IPS-18a (cell line): Measurements from ENCODE around the gene ADI1.
A peak's percentile ranks its signal among the peaks of the same experiment; 100 is the strongest.
"Not testable (repeated sequence)": the region's sequence is repeated elsewhere in the genome, so short reads cannot be mapped to it uniquely, and the experiment has no call there.

ENCODE experiments used
- H3K27ac ChIP-seq: one replicate; pipeline ENCODE4 v1.5.1; 2013; ENCODE audit warnings: low read length
- H3K27me3 ChIP-seq: one replicate; pipeline ENCODE4 v1.6.1; 2013; ENCODE audit warnings: mild to moderate bottlenecking, low read length; ENCODE audit not compliant: control insufficient read depth, insufficient read depth
- H3K36me3 ChIP-seq: one replicate; pipeline ENCODE4 v1.6.1; 2013; ENCODE audit warnings: low read depth, low read length; ENCODE audit not compliant: control insufficient read depth
- H3K4me1 ChIP-seq: one replicate; pipeline ENCODE4 v1.6.1; 2013; ENCODE audit warnings: low read depth, low read length; ENCODE audit not compliant: control insufficient read depth
- H3K4me3 ChIP-seq: one replicate; pipeline ENCODE4 v1.5.1; 2013; ENCODE audit warnings: low read length
- H3K9ac ChIP-seq: one replicate; pipeline ENCODE4 v1.6.1; 2013; ENCODE audit warnings: mild to moderate bottlenecking, low read length, moderate library complexity
- H3K9me3 ChIP-seq: one replicate; pipeline ENCODE4 v1.6.1; 2013; ENCODE audit warnings: low read depth, low read length; ENCODE audit not compliant: control insufficient read depth

Gene ADI1

GRCh38 chr2:3526871-3527270, 7.5 kb upstream of the ADI1 start:
- no peak overlapping the region for H3K27ac ChIP-seq
- no peak overlapping the region for H3K9ac ChIP-seq
- H3K9me3 ChIP-seq = no peaks in the 10 kb centered on the region
- H3K4me1 ChIP-seq = no peaks in the 10 kb centered on the region
- H3K36me3 ChIP-seq = no peaks in the 10 kb centered on the region
- H3K27me3 ChIP-seq = no peaks in the 10 kb centered on the region
- no peak overlapping the region for H3K4me3 ChIP-seq

GRCh38 chr2:3523551-3524041, 4.3 kb upstream of the ADI1 start:
- no peaks in the 10 kb centered on the region for H3K36me3 ChIP-seq
- peaks cover 7% of the 10 kb centered on the region for H3K4me1 ChIP-seq
- H3K27ac ChIP-seq = no peak overlapping the region
- H3K9me3 ChIP-seq = no peaks in the 10 kb centered on the region
- H3K27me3 ChIP-seq = no peaks in the 10 kb centered on the region
- no peak overlapping the region for H3K9ac ChIP-seq
- no peak overlapping the region for H3K4me3 ChIP-seq

DNA sequence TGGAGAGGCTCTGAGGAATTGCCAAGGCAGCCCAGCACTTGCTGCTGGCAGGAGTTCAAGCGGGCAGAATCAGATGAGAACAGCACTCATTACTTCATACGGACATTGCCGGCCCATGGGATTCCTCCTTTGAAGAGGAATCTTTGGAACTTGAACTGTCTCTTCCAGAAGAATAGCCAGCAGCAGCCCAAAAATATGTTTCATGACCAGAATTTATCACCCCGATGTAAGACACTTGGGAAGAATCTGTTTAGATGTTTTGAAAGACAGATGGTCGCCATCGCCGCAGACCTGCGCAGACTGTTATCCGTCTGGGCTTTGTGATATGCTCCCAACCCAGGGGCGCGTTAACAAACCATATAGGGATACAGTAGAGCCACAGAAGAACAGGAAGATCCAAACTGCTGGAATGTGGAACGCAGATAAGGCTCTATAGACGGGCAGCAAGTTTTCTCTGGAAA, 3.7 kb upstream of the ADI1 start:
- H3K27me3 ChIP-seq = no peaks in the 10 kb centered on the region
- H3K27ac ChIP-seq = no peak overlapping the region
- H3K4me1 ChIP-seq = peaks cover 7% of the 10 kb centered on the region
- H3K4me3 ChIP-seq = no peak overlapping the region
- no peaks in the 10 kb centered on the region for H3K36me3 ChIP-seq
- no peaks in the 10 kb centered on the region for H3K9me3 ChIP-seq
- no peak overlapping the region for H3K9ac ChIP-seq

DNA sequence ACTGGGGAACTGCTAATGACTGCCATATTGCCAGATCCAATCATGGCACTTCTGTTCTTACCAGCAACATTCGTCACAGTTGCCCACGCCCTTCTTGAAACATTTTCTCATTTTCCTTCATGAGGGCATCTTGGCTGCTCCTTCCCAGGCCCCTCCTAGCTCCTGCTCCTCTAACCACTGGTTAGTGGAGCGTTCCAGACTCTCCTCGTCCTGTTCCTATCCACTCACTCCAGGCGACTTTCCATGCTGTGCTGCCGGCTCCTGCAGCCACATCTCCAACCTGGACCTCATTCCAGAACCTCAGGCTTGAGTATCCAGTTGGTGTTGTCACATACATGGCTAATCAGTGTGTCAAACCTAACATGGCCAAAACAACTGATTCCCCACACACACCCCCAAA, 1.3 kb upstream of the ADI1 start:
- H3K9ac ChIP-seq = no peak overlapping the region
- no peaks in the 10 kb centered on the region for H3K9me3 ChIP-seq
- peak overlapping the region; percentile 77 for H3K4me3 ChIP-seq
- peaks cover 7% of the 10 kb centered on the region for H3K4me1 ChIP-seq
- no peaks in the 10 kb centered on the region for H3K27me3 ChIP-seq
- peaks cover 4% of the 10 kb centered on the region for H3K36me3 ChIP-seq
- no peak overlapping the region for H3K27ac ChIP-seq

GRCh38 chr2:3518496-3519254, 656 bp downstream of the ADI1 start:
- Histone ChIP-seq H3K36me3 (peaks cover 4% of the 10 kb centered on the region), H3K9me3 (no peaks in the 10 kb centered on the region), H3K4me3 (peak overlapping the region; percentile 93), H3K4me1 (peaks cover 7% of the 10 kb centered on the region), H3K9ac (peak overlapping the region; percentile 82), H3K27me3 (no peaks in the 10 kb centered on the region), H3K27ac (peak overlapping the region; percentile 76)

DNA sequence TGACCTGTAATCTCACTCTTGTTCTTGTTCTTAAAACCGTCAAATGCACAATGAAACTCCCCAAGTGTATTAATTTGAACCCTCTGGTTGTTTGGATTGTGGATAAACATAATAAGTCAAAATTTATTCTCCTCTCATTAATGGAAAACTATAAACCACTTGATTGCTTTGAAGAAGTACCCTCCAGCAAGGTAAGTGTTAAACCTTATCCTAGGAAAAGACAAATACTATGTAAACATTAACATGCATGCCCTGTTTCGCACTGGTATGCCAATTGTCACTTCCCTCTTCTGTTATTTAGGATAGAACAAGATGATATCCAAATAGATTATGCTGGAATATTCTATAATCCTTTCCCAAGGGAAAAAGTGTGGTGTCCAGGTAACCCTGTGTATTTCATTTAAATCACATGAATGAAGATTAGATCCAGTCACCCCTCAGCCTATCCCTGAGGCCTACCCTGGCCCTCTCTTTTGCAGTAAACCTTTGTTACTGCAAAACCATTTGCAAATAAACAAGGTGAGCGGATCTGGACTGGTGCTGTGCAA, 1.3 kb downstream of the ADI1 start:
- peaks cover 10% of the 10 kb centered on the region for H3K36me3 ChIP-seq
- no peaks in the 10 kb centered on the region for H3K9me3 ChIP-seq
- H3K9ac ChIP-seq = peak overlapping the region; percentile 82
- peaks cover 7% of the 10 kb centered on the region for H3K4me1 ChIP-seq
- H3K27me3 ChIP-seq = no peaks in the 10 kb centered on the region
- peak overlapping the region; percentile 76 for H3K27ac ChIP-seq
- peak overlapping the region; percentile 93 for H3K4me3 ChIP-seq

DNA sequence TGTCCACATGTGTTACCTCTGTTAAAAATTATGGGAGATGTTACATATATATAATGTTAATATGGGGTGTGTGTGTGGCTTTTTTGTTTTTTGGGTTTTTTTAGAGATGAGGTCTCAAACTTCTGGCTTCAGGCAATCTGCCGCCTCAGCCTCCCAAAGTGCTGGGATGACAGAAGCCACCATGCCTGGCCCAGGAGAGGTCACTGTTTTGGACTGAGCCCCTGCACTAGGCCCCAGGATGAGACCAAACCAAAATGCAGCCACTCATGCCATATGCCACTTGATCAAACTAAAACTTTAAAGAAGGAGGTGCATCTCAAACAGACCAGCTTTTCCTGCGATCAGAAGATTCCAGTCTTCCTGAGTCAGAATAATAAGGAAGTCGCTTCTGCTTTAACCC, 2.5 kb downstream of the ADI1 start:
- H3K36me3 ChIP-seq = peaks cover 14% of the 10 kb centered on the region
- no peak overlapping the region for H3K4me3 ChIP-seq
- no peak overlapping the region for H3K27ac ChIP-seq
- H3K27me3 ChIP-seq = no peaks in the 10 kb centered on the region
- no peak overlapping the region for H3K9ac ChIP-seq
- H3K9me3 ChIP-seq = no peaks in the 10 kb centered on the region
- peaks cover 7% of the 10 kb centered on the region for H3K4me1 ChIP-seq

- H3K9me3 ChIP-seq, H3K4me3 ChIP-seq, H3K4me1 ChIP-seq, H3K9ac ChIP-seq, H3K27ac ChIP-seq, H3K27me3 ChIP-seq: not testable (repeated sequence)
- H3K36me3 ChIP-seq = peaks cover 23% of the 10 kb centered on the region
Measured at GRCh38 chr2:3515438-3515837, 3.9 kb downstream of the ADI1 start.

DNA sequence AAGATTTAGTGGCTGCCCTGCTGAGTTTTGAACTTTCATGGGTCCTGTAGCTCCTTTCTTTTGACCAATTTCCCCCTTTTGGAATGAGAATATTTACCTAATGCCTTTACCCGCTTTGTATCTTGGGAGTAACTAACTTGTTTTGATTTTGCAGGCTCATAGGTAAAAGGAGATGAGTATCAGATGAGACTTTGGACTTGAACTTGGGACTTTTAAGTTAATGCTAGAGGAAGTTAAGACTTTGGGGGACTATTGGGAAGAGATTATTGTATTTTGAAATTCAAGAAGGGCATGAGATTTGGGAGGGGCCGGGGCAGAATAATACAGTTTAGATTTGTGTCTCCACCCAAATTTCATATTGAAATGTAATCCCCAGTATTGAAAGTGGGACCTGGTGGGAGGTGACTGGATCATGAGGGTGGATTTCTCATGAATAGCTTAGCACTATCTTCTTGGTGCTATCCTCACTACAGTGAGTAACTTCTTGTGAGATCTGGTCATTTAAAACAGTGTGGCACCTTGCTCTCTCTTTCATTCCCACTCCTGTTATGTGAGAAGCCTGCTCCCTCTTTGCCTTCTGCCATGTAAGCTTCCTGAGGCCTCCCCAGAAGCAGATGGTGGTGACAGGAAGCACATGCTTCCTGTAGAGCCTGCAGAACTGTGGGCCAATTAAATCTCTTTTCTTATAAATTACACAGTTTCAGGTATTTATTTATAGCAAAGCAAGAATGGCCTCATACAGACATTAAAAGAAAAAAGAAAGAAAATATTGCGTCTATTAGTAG, 6.1 kb downstream of the ADI1 start:
- H3K9me3 ChIP-seq = no peaks in the 10 kb centered on the region
- H3K9ac ChIP-seq = no peak overlapping the region
- H3K4me3 ChIP-seq = no peak overlapping the region
- peaks cover 23% of the 10 kb centered on the region for H3K36me3 ChIP-seq
- no peak overlapping the region for H3K27ac ChIP-seq
- no peaks in the 10 kb centered on the region for H3K4me1 ChIP-seq
- H3K27me3 ChIP-seq = no peaks in the 10 kb centered on the region

GRCh38 chr2:3512086-3512485, 7.2 kb downstream of the ADI1 start:
- Histone ChIP-seq H3K36me3 (peaks cover 21% of the 10 kb centered on the region), H3K27me3 (no peaks in the 10 kb centered on the region), H3K9ac (no peak overlapping the region), H3K9me3 (no peaks in the 10 kb centered on the region), H3K4me3 (no peak overlapping the region), H3K4me1 (no peaks in the 10 kb centered on the region), H3K27ac (no peak overlapping the region)

GRCh38 chr2:3505771-3506170, 13.6 kb downstream of the ADI1 start:
- Histone ChIP-seq H3K9me3 (no peaks in the 10 kb centered on the region), H3K36me3 (peaks cover 8% of the 10 kb centered on the region), H3K4me3 (no peak overlapping the region), H3K4me1 (no peaks in the 10 kb centered on the region), H3K27ac (no peak overlapping the region), H3K27me3 (no peaks in the 10 kb centered on the region), H3K9ac (no peak overlapping the region)
